ENCODE measurements around the gene BFAR.
"Not testable (repeated sequence)": the region's sequence is repeated elsewhere in the genome, so short reads cannot be mapped to it uniquely, and the experiment has no call there.

Gene BFAR

GRCh38 chr16:14694129-14694528 lies 61.4 kb downstream of the BFAR start, which contains the start of gene PLA2G10:
Gene PLA2G10, minus strand, starts transcription at chr16:14694308. Its CDS starts 79 bp downstream, at chr16:14694229.
- DNase-seq (ENCODE audit: low read depth in 3 of 3), result not testable (repeated sequence)

- DNase-seq (ENCODE audit: low read depth in 3 of 3), result not testable (repeated sequence)
These were observed 69.1 kb downstream of the BFAR start for GRCh38 chr16:14701859-14702258.

- not testable (repeated sequence) for DNase-seq (ENCODE audit: low read depth in 3 of 3)
These were observed 69.9 kb downstream of the BFAR start for GRCh38 chr16:14702672-14703071.

- not testable (repeated sequence) for DNase-seq (ENCODE audit: low read depth in 3 of 3)
These were observed 70.6 kb downstream of the BFAR start, which contains the start of gene NPIPA3 for GRCh38 chr16:14703156-14704011. Gene NPIPA3, plus strand, starts transcription at chr16:14703411. Its CDS starts 5,533 bp downstream, at chr16:14708944.

All from stimulated activated CD4-positive, alpha-beta T cell treated with anti-CD3 and anti-CD28 coated beads, TNF-alpha, amount 100 ng/mL, for 24 hours (primary cell).